Mesendoderm (in vitro differentiated cells): ENCODE results near the gene PRR5L.

Source experiments
- DNase-seq: peaks from one replicate; pipeline ENCODE4 v3.0.0; 2013
- H2AK5ac ChIP-seq: 2 replicates; pipeline ENCODE4 v1.6.1; 2013; ENCODE audit warnings: low read length, inconsistent platforms
- H2BK120ac ChIP-seq: 2 replicates; pipeline ENCODE4 v1.6.1; 2013; ENCODE audit warnings: low read depth, mild to moderate bottlenecking, low read length, moderate library complexity, mixed read lengths
- H2BK15ac ChIP-seq: replicated peaks from 2 replicates; pipeline ENCODE4 v1.6.1; 2013; ENCODE audit warnings: low read depth, mild to moderate bottlenecking, moderate library complexity
- H2BK5ac ChIP-seq: 2 replicates; pipeline ENCODE4 v1.6.1; 2013; ENCODE audit warnings: low read length, inconsistent platforms
- H3K18ac ChIP-seq: 2 replicates; pipeline ENCODE4 v1.6.1; 2013; ENCODE audit warnings: mild to moderate bottlenecking, low read length, mixed read lengths
- H3K23ac ChIP-seq: one replicate; pipeline ENCODE4 v1.6.1; 2013; ENCODE audit warnings: low read length
- H3K27ac ChIP-seq: 2 replicates; pipeline ENCODE4 v1.5.1; 2013; ENCODE audit warnings: low read depth, mild to moderate bottlenecking, inconsistent platforms, low read length, moderate library complexity
- H3K27me3 ChIP-seq: 2 replicates; pipeline ENCODE4 v1.6.1; 2013; ENCODE audit warnings: low read length, control low read depth, mild to moderate bottlenecking, inconsistent platforms; ENCODE audit not compliant: insufficient read depth, poor library complexity
- H3K36me3 ChIP-seq: 2 replicates; pipeline ENCODE4 v1.6.1; 2013; ENCODE audit warnings: low read length, inconsistent platforms; ENCODE audit not compliant: control insufficient read depth, insufficient read depth
- H3K4ac ChIP-seq: one replicate; pipeline ENCODE4 v1.6.1; 2013; ENCODE audit warnings: low read depth, mild to moderate bottlenecking, low read length, moderate library complexity
- H3K4me1 ChIP-seq: 2 replicates; pipeline ENCODE4 v1.6.1; 2013; ENCODE audit warnings: low read depth, low read length, inconsistent platforms; ENCODE audit not compliant: control insufficient read depth
- H3K4me2 ChIP-seq: 2 replicates; pipeline ENCODE4 v1.6.1; 2013; ENCODE audit warnings: low read length
- H3K4me3 ChIP-seq: 2 replicates; pipeline ENCODE4 v1.5.1; 2013; ENCODE audit warnings: mild to moderate bottlenecking, low read length
- H3K56ac ChIP-seq: one replicate; pipeline ENCODE4 v1.6.1; 2013; ENCODE audit warnings: low read length
- H3K79me1 ChIP-seq: 2 replicates; pipeline ENCODE4 v1.6.1; 2013; ENCODE audit warnings: low read length, inconsistent platforms
- H3K79me2 ChIP-seq: 2 replicates; pipeline ENCODE4 v1.6.1; 2013; ENCODE audit warnings: mild to moderate bottlenecking, low read length; ENCODE audit not compliant: control insufficient read depth, insufficient read depth
- H3K9ac ChIP-seq: 2 replicates; pipeline ENCODE4 v1.6.1; 2013; ENCODE audit warnings: low read length, inconsistent platforms
- H4K5ac ChIP-seq: one replicate; pipeline ENCODE4 v1.6.1; 2013; ENCODE audit warnings: low read length
- H4K8ac ChIP-seq: one replicate; pipeline ENCODE4 v1.6.1; 2013; ENCODE audit warnings: low read depth, mild to moderate bottlenecking, control low read depth, low read length, moderate library complexity
- WGBS: extraction: QIAGEN DNeasy Blood & Tissue Kit; methylation state at CpG from one replicate; pipeline ENCODE4 v1.1.7; 2013; ENCODE audit warnings: low lambda C conversion rate, missing lambda C conversion rate; ENCODE audit not compliant: insufficient coverage; ENCODE audit errors: extremely low coverage; 5-methylcytosine and 5-hydroxymethylcytosine counted together

PRR5L gene

DNA sequence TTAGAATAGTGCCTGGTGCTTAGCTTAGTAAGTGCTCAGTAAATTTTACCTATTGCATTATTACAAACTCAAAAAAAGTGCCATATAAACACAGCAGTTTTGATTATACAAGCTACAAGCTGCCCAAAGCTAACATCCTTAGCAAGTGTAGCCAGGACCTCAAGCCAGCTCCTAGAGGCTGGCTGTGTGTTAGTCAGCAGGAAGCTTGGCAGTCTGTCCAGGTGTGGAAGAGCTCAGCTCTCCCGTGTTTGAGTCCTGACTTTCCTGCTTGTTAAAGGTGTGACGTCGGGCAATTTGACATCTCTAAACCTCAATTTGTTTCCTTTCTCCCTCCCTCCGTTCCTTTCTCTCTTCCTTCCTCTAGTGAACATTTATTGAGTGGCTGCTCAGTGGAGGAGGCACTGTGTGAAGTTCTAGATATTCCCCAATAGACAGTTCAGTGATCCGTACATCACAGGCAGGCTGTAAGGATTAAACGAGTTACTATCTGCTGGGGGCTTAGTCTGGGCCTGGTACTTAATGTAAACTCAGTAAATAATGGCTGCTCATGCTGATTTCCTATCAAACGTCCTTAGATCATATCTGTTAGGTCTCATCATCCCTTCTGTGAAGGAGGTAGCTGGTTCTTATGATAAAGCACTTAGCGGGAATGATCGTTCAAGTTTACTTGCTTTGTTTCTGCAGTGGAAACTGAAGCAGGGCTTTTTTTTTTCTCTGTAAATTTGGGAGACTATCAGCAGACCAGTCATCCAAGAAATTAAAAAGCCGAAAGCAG, 68.7 kb downstream of the PRR5L start:
- no peak overlapping the region for H3K27ac ChIP-seq
- H3K4me2 ChIP-seq = no peak overlapping the region
- no peak overlapping the region for H4K8ac ChIP-seq
- H3K36me3 ChIP-seq = no peaks in the 10 kb centered on the region
- no peak overlapping the region for H2BK120ac ChIP-seq
- no peaks in the 10 kb centered on the region for H3K27me3 ChIP-seq
- no peak overlapping the region for H3K4ac ChIP-seq
- no peak overlapping the region for H3K23ac ChIP-seq
- H3K4me1 ChIP-seq = peaks cover 10% of the 10 kb centered on the region
- H3K18ac ChIP-seq = no peak overlapping the region
- H3K79me1 ChIP-seq = no peaks in the 10 kb centered on the region
- peak; percentile 58 for DNase-seq
- no CpG with 5 or more reads among the region's 10 CpGs for WGBS
- no peak overlapping the region for H3K9ac ChIP-seq
- no peak overlapping the region for H2BK15ac ChIP-seq
- H3K4me3 ChIP-seq = no peak overlapping the region
- H2BK5ac ChIP-seq = no peak overlapping the region
- H4K5ac ChIP-seq = no peak overlapping the region
- no peak overlapping the region for H2AK5ac ChIP-seq
- no peaks in the 10 kb centered on the region for H3K79me2 ChIP-seq
- no peak overlapping the region for H3K56ac ChIP-seq

- H3K27me3 ChIP-seq = no peaks in the 10 kb centered on the region
- H2AK5ac ChIP-seq = no peak overlapping the region
- no peak overlapping the region for H4K5ac ChIP-seq
- H3K27ac ChIP-seq = no peak overlapping the region
- H3K4me3 ChIP-seq = no peak overlapping the region
- no peak overlapping the region for H3K56ac ChIP-seq
- no peak overlapping the region for H3K4ac ChIP-seq
- H3K36me3 ChIP-seq = no peaks in the 10 kb centered on the region
- H3K23ac ChIP-seq = no peak overlapping the region
- H3K4me1 ChIP-seq = peaks cover 10% of the 10 kb centered on the region
- H2BK15ac ChIP-seq = no peak overlapping the region
- H3K4me2 ChIP-seq = no peak overlapping the region
- no peak overlapping the region for H3K9ac ChIP-seq
- no peak overlapping the region for H3K18ac ChIP-seq
- H4K8ac ChIP-seq = no peak overlapping the region
- DNase-seq = no peak
- H3K79me1 ChIP-seq = no peaks in the 10 kb centered on the region
- no peak overlapping the region for H2BK120ac ChIP-seq
- no peaks in the 10 kb centered on the region for H3K79me2 ChIP-seq
- H2BK5ac ChIP-seq = no peak overlapping the region
These were observed 69.8 kb downstream of the PRR5L start for GRCh38 chr11:36365907-36366306.

DNA sequence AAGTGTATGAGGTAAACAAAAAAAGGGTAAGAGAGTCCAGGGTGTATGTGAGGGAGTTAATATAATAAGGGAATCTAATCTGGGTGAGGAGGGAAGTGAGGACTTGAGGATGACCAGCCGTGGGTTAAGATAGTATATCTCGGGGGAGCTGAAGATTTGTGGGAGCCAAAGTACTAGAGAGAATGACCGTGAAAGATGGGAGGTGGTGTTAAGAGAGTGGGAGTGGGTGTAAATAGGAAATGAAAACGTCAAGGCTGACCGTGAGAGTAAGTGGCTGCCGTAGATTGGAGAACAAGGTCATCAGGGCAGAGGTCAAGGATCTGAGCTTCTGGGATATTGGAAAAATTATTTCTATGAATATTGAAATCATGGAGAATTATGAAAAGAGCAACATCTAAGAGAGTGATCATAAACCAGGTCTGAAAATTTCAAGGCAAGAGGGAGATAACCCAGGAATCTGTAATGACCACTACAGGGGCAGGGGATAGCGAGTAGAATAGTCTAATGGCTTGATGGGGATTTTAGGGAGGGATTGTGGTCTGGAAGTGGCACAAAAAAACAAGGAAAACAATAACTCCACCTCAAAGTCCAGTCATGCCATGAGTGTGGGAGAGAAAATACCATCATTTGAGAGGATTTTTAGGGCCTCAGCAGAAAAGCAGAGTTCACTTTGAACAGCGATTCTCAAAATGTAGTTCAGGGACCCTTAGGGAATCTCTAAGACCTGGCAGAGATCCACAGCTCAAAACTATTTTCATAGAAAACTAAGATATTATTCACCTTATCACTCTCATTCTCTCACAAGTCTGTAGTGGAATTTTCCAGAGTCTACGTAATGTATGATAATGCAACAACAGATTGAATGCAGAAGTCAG, 72.0 kb downstream of the PRR5L start:
- H2BK120ac ChIP-seq = no peak overlapping the region
- peak overlapping the region; percentile 5 for H3K18ac ChIP-seq
- H3K4me1 ChIP-seq = peaks cover 11% of the 10 kb centered on the region
- H2BK15ac ChIP-seq = no peak overlapping the region
- H3K36me3 ChIP-seq = no peaks in the 10 kb centered on the region
- H3K56ac ChIP-seq = no peak overlapping the region
- 100% methylated on average over 3 of the region's 9 CpGs for WGBS
- H3K79me1 ChIP-seq = no peaks in the 10 kb centered on the region
- no peak overlapping the region for H4K8ac ChIP-seq
- H2AK5ac ChIP-seq = no peak overlapping the region
- no peak overlapping the region for H3K4ac ChIP-seq
- H2BK5ac ChIP-seq = no peak overlapping the region
- no peak overlapping the region for H3K9ac ChIP-seq
- H3K4me2 ChIP-seq = no peak overlapping the region
- no peak overlapping the region for H4K5ac ChIP-seq
- no peak overlapping the region for H3K27ac ChIP-seq
- no peak overlapping the region for H3K4me3 ChIP-seq
- H3K27me3 ChIP-seq = no peaks in the 10 kb centered on the region
- H3K23ac ChIP-seq = no peak overlapping the region
- no peak for DNase-seq
- H3K79me2 ChIP-seq = no peaks in the 10 kb centered on the region

GRCh38 chr11:36371181-36371580, 75.1 kb downstream of the PRR5L start:
- H2AK5ac ChIP-seq = no peak overlapping the region
- no peak overlapping the region for H3K18ac ChIP-seq
- H3K4me2 ChIP-seq = no peak overlapping the region
- no peak overlapping the region for H2BK120ac ChIP-seq
- H3K9ac ChIP-seq = no peak overlapping the region
- no peak overlapping the region for H3K56ac ChIP-seq
- no CpG with 5 or more reads among the region's 2 CpGs for WGBS
- no peaks in the 10 kb centered on the region for H3K79me1 ChIP-seq
- H3K4ac ChIP-seq = no peak overlapping the region
- H3K36me3 ChIP-seq = no peaks in the 10 kb centered on the region
- no peak overlapping the region for H2BK15ac ChIP-seq
- no peak overlapping the region for H3K4me3 ChIP-seq
- H3K27ac ChIP-seq = no peak overlapping the region
- no peaks in the 10 kb centered on the region for H3K79me2 ChIP-seq
- H3K23ac ChIP-seq = no peak overlapping the region
- H4K5ac ChIP-seq = no peak overlapping the region
- no peak overlapping the region for H4K8ac ChIP-seq
- peaks cover 2% of the 10 kb centered on the region for H3K27me3 ChIP-seq
- H3K4me1 ChIP-seq = peaks cover 5% of the 10 kb centered on the region
- H2BK5ac ChIP-seq = no peak overlapping the region
- DNase-seq = no peak

DNA sequence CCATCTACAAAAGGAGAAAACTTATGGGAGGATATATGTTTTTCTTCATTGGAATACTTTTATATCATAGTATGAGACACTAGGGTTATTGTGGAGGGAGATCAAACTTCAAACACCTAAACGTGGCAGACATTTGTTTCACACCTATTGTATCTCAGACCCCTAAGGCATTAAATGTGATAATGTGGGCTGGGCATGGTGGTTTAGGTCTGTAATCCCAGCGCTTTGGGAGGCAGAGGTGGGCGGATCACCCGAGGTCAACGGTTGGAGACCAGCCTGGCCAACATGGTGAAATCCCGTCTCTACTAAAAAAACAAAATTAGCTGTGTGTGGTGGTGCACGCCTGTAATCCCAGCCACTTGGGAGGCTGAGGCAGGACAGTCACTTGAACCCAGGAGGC, 75.5 kb downstream of the PRR5L start:
- H3K9ac ChIP-seq = no peak overlapping the region
- no peak overlapping the region for H4K5ac ChIP-seq
- H3K56ac ChIP-seq = no peak overlapping the region
- H2BK15ac ChIP-seq = no peak overlapping the region
- no peaks in the 10 kb centered on the region for H3K79me2 ChIP-seq
- H4K8ac ChIP-seq = no peak overlapping the region
- no peak overlapping the region for H2AK5ac ChIP-seq
- no peak overlapping the region for H3K18ac ChIP-seq
- no peaks in the 10 kb centered on the region for H3K36me3 ChIP-seq
- no peak overlapping the region for H3K27ac ChIP-seq
- H3K4ac ChIP-seq = no peak overlapping the region
- no peaks in the 10 kb centered on the region for H3K79me1 ChIP-seq
- WGBS = no CpG with 5 or more reads among the region's 7 CpGs
- H3K4me1 ChIP-seq = peaks cover 5% of the 10 kb centered on the region
- H3K23ac ChIP-seq = no peak overlapping the region
- H3K27me3 ChIP-seq = peaks cover 2% of the 10 kb centered on the region
- no peak overlapping the region for H2BK5ac ChIP-seq
- H3K4me2 ChIP-seq = no peak overlapping the region
- H2BK120ac ChIP-seq = no peak overlapping the region
- peak; percentile 61 for DNase-seq
- H3K4me3 ChIP-seq = no peak overlapping the region
